Astrocyte (in vitro differentiated cells and primary cell): ENCODE results near the gene ADARB2.

Source experiments
- CTCF ChIP-seq: IDR thresholded peaks from 2 replicates; pipeline ENCODE4 v1.5.1; 2011; ENCODE audit warnings: low read depth, mild to moderate bottlenecking, inconsistent platforms, low read length, moderate library complexity; ENCODE audit not compliant: insufficient read depth
- EZH2 ChIP-seq: IDR thresholded peaks from 2 replicates; pipeline ENCODE4 v1.6.1; 2012; ENCODE audit warnings: mild to moderate bottlenecking, low read length, inconsistent platforms; ENCODE audit not compliant: insufficient read depth

GRCh38 chr10:1153805-1154351, 583.4 kb downstream of the ADARB2 start:
- TF ChIP-seq CTCF (no peak), EZH2 (no peak)
